HG03135 (cell line): ENCODE results near the gene P3H2.
"Not testable (repeated sequence)": the region's sequence is repeated elsewhere in the genome, so short reads cannot be mapped to it uniquely, and the experiment has no call there.

Experiments
- ATAC-seq: cut with Tn5 transposase; IDR thresholded peaks from one replicate; pipeline ENCODE4 v1.9.1; 2021; ENCODE audit warnings: mild to moderate bottlenecking, moderate library complexity; ENCODE audit not compliant: unreplicated experiment

The P3H2 gene

GRCh38 chr3:189990826-189991225 lies 129.9 kb downstream of the P3H2 start:
- ATAC-seq: no peak

- ATAC-seq: no peak
Measured at GRCh38 chr3:189988854-189989253, 131.8 kb downstream of the P3H2 start.

- ATAC-seq: no peak
Measured at GRCh38 chr3:189988322-189988721, 132.4 kb downstream of the P3H2 start.

GRCh38 chr3:189985948-189986347 lies 134.7 kb downstream of the P3H2 start:
- ATAC-seq: no peak

GRCh38 chr3:189983612-189984011 lies 137.1 kb downstream of the P3H2 start:
- no peak for ATAC-seq

GRCh38 chr3:189982321-189982945 lies 138.3 kb downstream of the P3H2 start:
- ATAC-seq: no peak

GRCh38 chr3:189981668-189982067 lies 139.0 kb downstream of the P3H2 start:
- ATAC-seq: no peak

GRCh38 chr3:189978753-189979152 lies 141.9 kb downstream of the P3H2 start:
- ATAC-seq: no peak

- no peak for ATAC-seq
Measured at GRCh38 chr3:189977174-189977573, 143.5 kb downstream of the P3H2 start.

GRCh38 chr3:189975391-189975990 lies 145.2 kb downstream of the P3H2 start:
- no peak for ATAC-seq

GRCh38 chr3:189974359-189974758 lies 146.3 kb downstream of the P3H2 start:
- ATAC-seq: no peak

- peak; percentile 73 for ATAC-seq
Measured at GRCh38 chr3:189967254-189967865, 153.3 kb downstream of the P3H2 start.

- ATAC-seq: no peak
Measured at GRCh38 chr3:189966843-189967242, 153.9 kb downstream of the P3H2 start.

GRCh38 chr3:189964623-189965332 lies 155.9 kb downstream of the P3H2 start:
- ATAC-seq: no peak

- no peak for ATAC-seq
Measured at GRCh38 chr3:189962466-189962865, 158.2 kb downstream of the P3H2 start.

- no peak for ATAC-seq
Measured at GRCh38 chr3:189961522-189962161, 159.1 kb downstream of the P3H2 start.

- not testable (repeated sequence) for ATAC-seq
Measured at GRCh38 chr3:189961086-189961485, 159.6 kb downstream of the P3H2 start.

GRCh38 chr3:189954733-189955665 lies 165.7 kb downstream of the P3H2 start:
- no peak for ATAC-seq

GRCh38 chr3:189953551-189953950 lies 167.1 kb downstream of the P3H2 start:
- no peak for ATAC-seq

GRCh38 chr3:189952272-189952671 lies 168.4 kb downstream of the P3H2 start:
- ATAC-seq: no peak
